A549 (cell line): ENCODE measurements around the gene NSMF. TPM values are rescaled to one million over a fixed set of nuclear protein-coding genes. Genes with fewer than 3 reads are reported as not detected.

ENCODE experiments used
- ATAC-seq, 2 experiments: fragments of 200-7000 bp in 1 of 2; fragments of >200 bp in 1 of 2; cut with Nextera tagmentation in 1 of 2; cut with Tn5 transposase in 1 of 2; 3 replicates each; pipeline versions ENCODE4 v1.8.0 to v1.9.1; 2018 to 2020; ENCODE audit warnings: mild to moderate bottlenecking in 1 of 2, moderate library complexity in 1 of 2
- CTCF ChIA-PET: fragments of 300-600 bp; sonication (Branson Sonifier 250); formaldehyde crosslinking; extraction: SDS; loops from one replicate; lab custom pipeline; 2021; ENCODE audit warnings: antibody characterized with exemption, inconsistent platforms; lab: Yijun Ruan, JAX
- POLR2A ChIA-PET: fragments of 350-600 bp; formaldehyde crosslinking; extraction: SDS; loops from one replicate; lab custom pipeline; 2021; ENCODE audit warnings: antibody characterized with exemption, inconsistent platforms; lab: Yijun Ruan, JAX
- DNase-seq, 2 experiments: peaks; one replicate each; pipeline versions ENCODE4 v3.0.0 to v3.0.0-alpha.2; 2011 to 2016; ENCODE audit warnings: low read depth in 1 of 2, low spot score in 1 of 2
- FAIRE-seq: peaks from 2 replicates; lab custom pipeline; 2011; peaks lifted over from hg19 to GRCh38; lab: Jason Lieb, UNC
- H3K27ac ChIP-seq, 2 experiments: fragments of >200 bp; sonication (Bioruptor Twin); formaldehyde crosslinking; 3 replicates each; pipeline ENCODE4 v1.5.1; 2016 to 2017
- H3K4me1 ChIP-seq: fragments of >200 bp; sonication (Bioruptor Twin); formaldehyde crosslinking; 3 replicates; pipeline ENCODE4 v1.6.1; 2016
- H3K4me2 ChIP-seq: fragments of >200 bp; sonication (Bioruptor Twin); formaldehyde crosslinking; 3 replicates; pipeline ENCODE4 v1.6.1; 2016
- H3K4me3 ChIP-seq: fragments of >200 bp; sonication (Bioruptor Twin); formaldehyde crosslinking; 3 replicates; pipeline ENCODE4 v1.5.1; 2016
- H3K9me3 ChIP-seq: fragments of >200 bp; sonication (Bioruptor Twin); formaldehyde crosslinking; 3 replicates; pipeline ENCODE4 v1.6.1; 2016
- CHD4 ChIP-seq: fragments of 200-600 bp; sonication (generic); IDR thresholded peaks from 2 replicates; pipeline ENCODE4 v1.6.1; 2016; ENCODE audit warnings: antibody characterized with exemption, mild to moderate bottlenecking, borderline replicate concordance
- EHF ChIP-seq: fragments of 250-450 bp; sonication (Bioruptor Pico); IDR thresholded peaks from 2 replicates; pipeline ENCODE4 v1.5.0; 2020; ENCODE audit warnings: mild to moderate bottlenecking
- EHMT2 ChIP-seq: fragments of 200-600 bp; sonication (generic); IDR thresholded peaks from 2 replicates; pipeline ENCODE4 v1.6.1; 2016; ENCODE audit warnings: antibody characterized with exemption, low read depth, mild to moderate bottlenecking, moderate library complexity
- EP300 ChIP-seq, 2 experiments: fragments of >200 bp; sonication (Bioruptor Twin); formaldehyde crosslinking; IDR thresholded peaks; 2 replicates in 1 of 2; 3 replicates in 1 of 2; pipeline ENCODE4 v1.6.1; 2016 to 2017
- ESRRA ChIP-seq: fragments of 150-350 bp; IDR thresholded peaks from 2 replicates; pipeline ENCODE4 v1.6.1; 2014; ENCODE audit warnings: mild to moderate bottlenecking, low read length, borderline replicate concordance
- FOSL2 ChIP-seq, 2 experiments: fragments of 450-650 bp in 1 of 2; fragments of >200 bp in 1 of 2; sonication (Bioruptor Twin) in 1 of 2; formaldehyde crosslinking; IDR thresholded peaks; 2 replicates each; pipeline versions ENCODE4 v1.5.0 to v1.6.1; 2016 to 2020; ENCODE audit warnings: mild to moderate bottlenecking in 1 of 2, moderate library complexity in 1 of 2
- HEYL ChIP-seq: fragments of 250-450 bp; sonication (Bioruptor Pico); IDR thresholded peaks from 2 replicates; pipeline ENCODE4 v1.8.0; 2021; ENCODE audit warnings: mild to moderate bottlenecking, moderate library complexity
- HOXB13 ChIP-seq: fragments of 250-450 bp; sonication (Bioruptor Pico); IDR thresholded peaks from 2 replicates; pipeline ENCODE4 v1.5.0; 2020; ENCODE audit warnings: low read depth, mild to moderate bottlenecking, moderate library complexity
- HOXB5 ChIP-seq: fragments of 250-450 bp; sonication (Bioruptor Pico); IDR thresholded peaks from 2 replicates; pipeline ENCODE4 v1.5.0; 2020; ENCODE audit warnings: mild to moderate bottlenecking, moderate library complexity
- MAZ ChIP-seq: fragments of 150-350 bp; IDR thresholded peaks from 2 replicates; pipeline ENCODE4 v1.6.1; 2014; ENCODE audit warnings: antibody characterized with exemption, low read depth, low read length, borderline replicate concordance
- TFCP2L1 ChIP-seq: fragments of 250-450 bp; sonication (Bioruptor Pico); IDR thresholded peaks from 2 replicates; pipeline ENCODE4 v1.5.0; 2021; ENCODE audit warnings: mild to moderate bottlenecking
- ZFP36 ChIP-seq: fragments of 450-650 bp; IDR thresholded peaks from 2 replicates; pipeline ENCODE4 v1.6.1; 2014; ENCODE audit warnings: borderline replicate concordance; ENCODE audit not compliant: partially characterized antibody
- WGBS: methylation state at CpG from one replicate; pipeline ENCODE4 v1.1.6; 2017; ENCODE audit errors: missing lambda C conversion rate; 5-methylcytosine and 5-hydroxymethylcytosine counted together
- polyA plus RNA-seq, 4 experiments: library from polyadenylated mRNA; depleted of rRNA in 3 of 4; stranded (reverse); fragments of >200 nt; fragmentation: RNase III in 1 of 4; extraction: RNeasy Plus Mini Kit Qiagen cat#74134 plus additional on column Dnase treatment in 1 of 4; gene quantifications; 2 replicates in 3 of 4; 3 replicates in 1 of 4; pipeline ENCODE4 v1.2.3, GENCODE V29; 2011 to 2017
- TF ChIP-seq, protein P1 (sequence below): IDR thresholded peaks from 2 replicates; pipeline ENCODE4 v1.6.1; 2012
- TF ChIP-seq, protein P2 (sequence below): fragments of >200 bp; sonication (Bioruptor Twin); formaldehyde crosslinking; IDR thresholded peaks from 2 replicates; pipeline ENCODE4 v1.6.1; 2016

NSMF gene
- polyA plus RNA-seq, 2 of the 4 experiments (the other 2 are of a cell fraction) = 16.0 to 29.2 TPM

DNA sequence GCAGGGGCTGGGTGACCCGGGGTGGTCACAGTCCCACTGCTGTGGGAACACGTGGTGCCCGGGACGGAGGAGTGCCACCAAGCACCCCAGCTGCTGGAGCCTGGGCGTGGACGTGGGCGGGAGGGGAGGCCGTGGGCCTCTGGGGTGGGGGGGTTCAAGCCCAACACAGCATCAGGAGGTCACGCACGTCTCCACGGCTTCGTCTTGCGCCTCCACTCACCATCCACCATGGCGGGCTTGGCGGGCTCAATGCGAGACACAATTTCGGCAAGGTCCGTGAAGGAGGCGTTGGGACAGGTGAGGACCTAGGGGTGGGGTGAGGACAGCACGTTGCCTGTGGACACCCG lies 2.2 kb upstream of the NSMF start:
- Histone ChIP-seq H3K4me2 (no peak overlapping the region), H3K9me3 (no peaks in the 10 kb centered on the region), H3K4me3 (no peak overlapping the region), H3K4me1 (peaks cover 22% of the 10 kb centered on the region), H3K27ac (no peak overlapping the region)
- DNase-seq (no peak), FAIRE-seq (no peak), ATAC-seq (no peak)
- POLR2A ChIA-PET = no interaction called here
- CTCF ChIA-PET = interaction anchor here (0.6 to 1.5 kb wide), 3 partner anchors 13 to 46 kb away, joined by 3 to 5 read pairs (median 5); partner anchors contain the start of genes EXD3 and NOXA1
- TF ChIP-seq EHMT2 = no peak
- TF ChIP-seq EP300 (IDR thresholded peaks at IDR 0.05) = no peak
- TF ChIP-seq TFCP2L1 = no peak
- TF ChIP-seq, protein P1, sequence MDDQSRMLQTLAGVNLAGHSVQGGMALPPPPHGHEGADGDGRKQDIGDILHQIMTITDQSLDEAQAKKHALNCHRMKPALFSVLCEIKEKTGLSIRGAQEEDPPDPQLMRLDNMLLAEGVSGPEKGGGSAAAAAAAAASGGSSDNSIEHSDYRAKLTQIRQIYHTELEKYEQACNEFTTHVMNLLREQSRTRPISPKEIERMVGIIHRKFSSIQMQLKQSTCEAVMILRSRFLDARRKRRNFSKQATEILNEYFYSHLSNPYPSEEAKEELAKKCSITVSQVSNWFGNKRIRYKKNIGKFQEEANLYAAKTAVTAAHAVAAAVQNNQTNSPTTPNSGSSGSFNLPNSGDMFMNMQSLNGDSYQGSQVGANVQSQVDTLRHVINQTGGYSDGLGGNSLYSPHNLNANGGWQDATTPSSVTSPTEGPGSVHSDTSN = no peak
- TF ChIP-seq ZFP36 = no peak
- TF ChIP-seq EHF (CRISPR knock-in tag) = no peak
- 91% methylated on average over 20 of the region's 21 CpGs for WGBS

DNA sequence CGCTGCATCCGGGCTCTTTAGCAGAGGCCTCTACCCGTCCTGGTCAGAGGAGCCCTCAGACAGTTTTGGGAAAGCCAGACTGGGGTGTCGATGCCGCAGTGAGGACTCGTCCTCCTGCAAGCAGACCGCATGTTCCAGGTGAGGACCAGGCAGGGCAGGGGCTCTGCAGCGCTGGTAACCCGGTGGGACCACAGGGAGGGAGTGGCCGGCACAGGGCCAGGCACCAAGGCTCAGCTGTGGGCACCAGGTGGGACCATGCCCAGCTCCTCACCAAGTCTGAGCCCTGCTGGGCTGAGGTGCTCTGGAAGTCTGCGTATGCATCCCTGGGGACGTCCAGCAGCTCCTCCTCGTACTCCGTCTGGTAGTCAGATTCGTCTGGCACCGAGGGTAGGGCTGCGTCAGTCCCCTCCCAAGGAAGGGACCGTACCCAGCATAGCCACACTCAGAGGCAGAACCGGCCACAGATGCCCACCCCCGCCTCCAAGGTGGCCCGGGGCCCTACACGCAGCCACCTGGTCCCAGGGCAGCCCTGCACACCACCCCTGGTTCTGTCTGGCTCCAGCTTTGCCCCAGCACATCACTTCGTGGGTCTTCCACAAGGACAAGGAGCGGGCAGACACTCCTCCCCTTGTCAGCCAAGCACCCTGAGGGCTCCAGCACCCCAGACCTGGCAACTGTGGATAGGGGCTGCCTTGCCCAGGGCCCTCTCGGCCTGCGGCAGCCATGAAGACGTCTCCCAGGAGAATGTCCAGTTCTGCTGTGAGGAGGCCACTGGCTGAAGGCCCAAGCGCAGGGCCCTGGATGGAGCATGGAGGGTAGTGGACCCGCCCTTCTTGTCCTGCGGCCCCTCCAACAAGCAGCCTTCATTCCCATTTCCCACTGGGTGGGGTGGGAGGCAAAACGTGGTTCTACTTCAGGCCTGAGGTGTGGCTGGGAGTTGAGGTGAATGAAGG lies 1.5 kb upstream of the NSMF start:
- H3K27ac ChIP-seq = peak overlapping the region in 1 of 2 experiments; percentile 93; a peak in 3 of 6 replicates
- no peak for TF ChIP-seq CHD4
- no peak for TF ChIP-seq HEYL
- TF ChIP-seq MAZ = no peak
- no peak for TF ChIP-seq HOXB5 (CRISPR knock-in tag)
- TF ChIP-seq ESRRA = no peak
- ChIA-PET POLR2A (no interaction called here), CTCF (interaction anchor here (1.5 to 1.7 kb wide), 3 partner anchors 12 to 38 kb away, joined by 4 to 5 read pairs (median 5); partner anchors contain the start of genes EXD3 and NOXA1)
- FAIRE-seq (no peak), DNase-seq (no peak), ATAC-seq (no peak; a peak in 1 of 6 replicates)
- 92% methylated on average over 19 of the region's 31 CpGs for WGBS
- H3K9me3 ChIP-seq = no peaks in the 10 kb centered on the region
- H3K4me1 ChIP-seq = peaks cover 24% of the 10 kb centered on the region
- no peak overlapping the region for H3K4me3 ChIP-seq
- no peak overlapping the region for H3K4me2 ChIP-seq

DNA sequence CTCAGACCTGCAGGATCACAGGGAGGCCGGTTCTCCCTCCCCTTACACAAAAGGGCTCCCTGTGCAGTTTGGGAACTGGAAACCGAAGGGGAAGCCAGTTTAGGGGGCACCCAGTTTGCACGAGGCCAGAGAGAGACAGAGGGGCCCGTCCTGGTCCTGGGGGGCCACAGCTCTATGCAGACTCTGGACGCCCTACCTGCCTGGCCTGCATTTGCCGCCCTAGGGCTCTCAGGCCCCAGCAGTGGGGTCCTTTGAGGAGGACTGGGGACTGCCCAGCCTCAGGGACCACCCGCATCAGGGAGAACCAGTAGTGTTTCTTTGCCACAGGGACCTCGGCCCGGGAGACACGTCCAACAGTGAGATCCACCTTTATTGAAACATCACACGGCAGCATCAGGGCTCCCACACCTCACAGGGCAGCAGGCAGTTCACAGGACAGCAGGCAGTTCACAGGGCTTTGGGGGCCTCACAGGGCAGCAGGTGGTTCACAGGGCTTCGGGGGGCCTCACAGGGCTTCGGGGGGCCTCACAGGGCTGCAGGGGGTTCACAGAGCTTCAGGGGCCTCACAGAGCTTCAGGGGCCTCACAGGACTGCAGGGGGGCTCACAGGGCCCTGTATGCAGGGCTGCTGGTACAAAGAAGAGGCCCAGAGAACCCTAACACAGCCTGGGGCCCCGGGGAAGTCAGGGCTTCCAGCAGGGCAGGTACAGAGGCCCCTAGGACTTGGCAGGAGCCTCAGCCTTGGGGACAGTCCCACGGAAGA lies 648 bp upstream of the NSMF start:
- TF ChIP-seq HOXB13 (peak; percentile 30; the same call in 1 of the 2 replicates), FOSL2 (IDR thresholded peaks at IDR 0.05) (no peak), FOSL2 (CRISPR knock-in tag; IDR thresholded peaks at IDR 0.05) (no peak)
- TF ChIP-seq, protein P2, sequence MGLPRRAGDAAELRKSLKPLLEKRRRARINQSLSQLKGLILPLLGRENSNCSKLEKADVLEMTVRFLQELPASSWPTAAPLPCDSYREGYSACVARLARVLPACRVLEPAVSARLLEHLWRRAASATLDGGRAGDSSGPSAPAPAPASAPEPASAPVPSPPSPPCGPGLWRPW = no peak
- H3K27ac ChIP-seq = peak overlapping the region; percentile 89 to 93
- H3K4me2 ChIP-seq = peak overlapping the region; percentile 99
- ChIA-PET CTCF (interaction anchor here (0.6 to 1.7 kb wide), 5 partner anchors 12 to 46 kb away, joined by 3 to 4 read pairs (median 3); no protein-coding TSS in a partner anchor), POLR2A (interaction anchor here (0.6 to 1.0 kb wide), 6 partner anchors 15 to 183 kb away, joined by 3 to 7 read pairs (median 4); partner anchors contain the start of genes EXD3, NOXA1, NRARP and TOR4A)
- FAIRE-seq (no peak), ATAC-seq (peak; percentile 15 to 19; a peak in 5 of 6 replicates), DNase-seq (no peak)
- H3K4me1 ChIP-seq = peaks cover 32% of the 10 kb centered on the region
- WGBS = 30% methylated on average over 10 of the region's 15 CpGs
- H3K9me3 ChIP-seq = no peaks in the 10 kb centered on the region
- H3K4me3 ChIP-seq = peak overlapping the region; percentile 83
